K562 (cell line): ENCODE results near the gene ANKMY2. TPM values are rescaled to one million over a fixed set of nuclear protein-coding genes. Genes with fewer than 3 reads are reported as not detected.

Experiments
- CEBPB ChIP-seq: fragments of 450-650 bp; IDR thresholded peaks from 2 replicates; pipeline ENCODE4 v1.6.1; 2016; ENCODE audit warnings: missing genetic modification characterization, missing compliant biosample characterization
- CTBP1 ChIP-seq: fragments of 450-650 bp; IDR thresholded peaks from 2 replicates; pipeline ENCODE4 v1.6.1; 2016; ENCODE audit warnings: borderline replicate concordance
- DEAF1 ChIP-seq: fragments of 450-650 bp; formaldehyde crosslinking; IDR thresholded peaks from 2 replicates; pipeline ENCODE4 v1.4.0; 2020; ENCODE audit warnings: mild to moderate bottlenecking, moderate library complexity
- ETV1 ChIP-seq: fragments of 450-650 bp; conservative IDR thresholded peaks from 2 replicates; pipeline ENCODE4 v1.6.1; 2016; ENCODE audit warnings: missing genetic modification characterization, control low read depth, low read depth, missing compliant biosample characterization
- FOXK2 ChIP-seq, 2 experiments: fragments of 450-650 bp; IDR thresholded peaks in 1 of 2; conservative IDR thresholded peaks in 1 of 2; 2 replicates each; pipeline ENCODE4 v1.6.1; 2016; ENCODE audit warnings: low read depth in 2 of 2, mild to moderate bottlenecking in 1 of 2
- HIVEP1 ChIP-seq: fragments of 250-450 bp; sonication (Bioruptor Pico); IDR thresholded peaks from 2 replicates; pipeline ENCODE4 v1.4.0; 2020; ENCODE audit warnings: mild to moderate bottlenecking
- HSF4 ChIP-seq: fragments of 250-450 bp; sonication (Bioruptor Pico); IDR thresholded peaks from 2 replicates; pipeline ENCODE4 v2.1.2; 2022; ENCODE audit warnings: mild to moderate bottlenecking, moderate library complexity, borderline replicate concordance
- NR2F6 ChIP-seq: fragments of 450-650 bp; formaldehyde crosslinking; IDR thresholded peaks from 2 replicates; pipeline ENCODE4 v1.4.0; 2020; ENCODE audit warnings: mild to moderate bottlenecking
- PRPF4 ChIP-seq: fragments of 200-400 bp; formaldehyde crosslinking; IDR thresholded peaks from one replicate; pipeline ENCODE4 v1.6.1; 2017; ENCODE audit warnings: low read length, low read depth, mild to moderate bottlenecking; ENCODE audit not compliant: insufficient read depth, poor library complexity, severe bottlenecking
- RCOR1 ChIP-seq, 2 experiments: IDR thresholded peaks; 2 replicates each; pipeline ENCODE4 v1.6.1; 2012; ENCODE audit warnings: low read depth in 2 of 2, low read length in 2 of 2, borderline replicate concordance in 1 of 2, improper control_type of control experiment in 1 of 2
- RUNX1 ChIP-seq: sonication (generic); IDR thresholded peaks from 2 replicates; pipeline ENCODE4 v1.6.1; 2016; ENCODE audit warnings: antibody characterized with exemption, low read depth
- ZNF263 ChIP-seq: sonication (generic); formaldehyde crosslinking; IDR thresholded peaks from 2 replicates; pipeline ENCODE4 v1.8.0; 2022; ENCODE audit warnings: mild to moderate bottlenecking, missing genetic modification reagents, borderline replicate concordance
- polyA plus RNA-seq, 8 experiments: library from polyadenylated mRNA; depleted of rRNA in 4 of 8; stranded (reverse) in 5 of 8; unstranded in 3 of 8; fragments of >200 nt; fragmentation: Nextera tagmentation in 2 of 8; fragmentation: Illumina TruSeq in 1 of 8; extraction: Ambion mirVana in 2 of 8; extraction: Trizol in 1 of 8; gene quantifications; 2 replicates each; pipeline versions ENCODE4 v1.2.1 to v1.2.3, GENCODE V29; 2011 to 2014; ENCODE audit warnings: inconsistent platforms in 1 of 8, missing spikeins in 1 of 8
- total RNA-seq, 7 experiments: library from RNA; depleted of rRNA in 6 of 7; stranded (reverse); fragments of >200 nt in 6 of 7; fragmentation: Illumina TruSeq in 2 of 7; extraction: Trizol in 2 of 7; gene quantifications; 2 replicates each; pipeline versions ENCODE4 v1.2.1 to v1.2.3, GENCODE V29; 2011 to 2021; ENCODE audit warnings: low replicate concordance in 1 of 7
- TF ChIP-seq, protein P1 (sequence below), 2 experiments: fragments of 450-650 bp in 1 of 2; sonication (generic) in 1 of 2; formaldehyde crosslinking in 1 of 2; IDR thresholded peaks; 2 replicates each; pipeline versions ENCODE4 v1.7.1 to v1.9.0; 2016 to 2022; ENCODE audit warnings: inconsistent platforms in 1 of 2, mild to moderate bottlenecking in 1 of 2, missing genetic modification reagents in 1 of 2
- TF ChIP-seq, protein P2 (sequence below): fragments of 250-450 bp; sonication (Bioruptor Pico); IDR thresholded peaks from 2 replicates; pipeline ENCODE4 v1.5.0; 2021

The ANKMY2 gene
- total and polyA plus RNA-seq, 9 of the 15 experiments (the other 6 are each of a cell fraction or from before 2014, with no cell fraction given): 38.9 to 71.5 (median 48.8) TPM

- TF ChIP-seq DEAF1 (CRISPR knock-in tag): no peak
- peak; percentile 71; the same call in 1 of the 2 replicates for TF ChIP-seq HSF4 (CRISPR knock-in tag)
- TF ChIP-seq PRPF4: no peak
- TF ChIP-seq RUNX1: no peak
- no peak for TF ChIP-seq HIVEP1
- no peak for TF ChIP-seq NR2F6 (CRISPR knock-in tag)
- peak; percentile 100 for TF ChIP-seq CEBPB (tag)
- TF ChIP-seq RCOR1 (IDR thresholded peaks at IDR 0.05; ENCODE audit: borderline replicate concordance in 1 of 2, low read depth in 2 of 2, low read length in 2 of 2): peak in 1 of 2 experiments; percentile 84; a peak in 2 of 4 replicates
- TF ChIP-seq, protein P1, sequence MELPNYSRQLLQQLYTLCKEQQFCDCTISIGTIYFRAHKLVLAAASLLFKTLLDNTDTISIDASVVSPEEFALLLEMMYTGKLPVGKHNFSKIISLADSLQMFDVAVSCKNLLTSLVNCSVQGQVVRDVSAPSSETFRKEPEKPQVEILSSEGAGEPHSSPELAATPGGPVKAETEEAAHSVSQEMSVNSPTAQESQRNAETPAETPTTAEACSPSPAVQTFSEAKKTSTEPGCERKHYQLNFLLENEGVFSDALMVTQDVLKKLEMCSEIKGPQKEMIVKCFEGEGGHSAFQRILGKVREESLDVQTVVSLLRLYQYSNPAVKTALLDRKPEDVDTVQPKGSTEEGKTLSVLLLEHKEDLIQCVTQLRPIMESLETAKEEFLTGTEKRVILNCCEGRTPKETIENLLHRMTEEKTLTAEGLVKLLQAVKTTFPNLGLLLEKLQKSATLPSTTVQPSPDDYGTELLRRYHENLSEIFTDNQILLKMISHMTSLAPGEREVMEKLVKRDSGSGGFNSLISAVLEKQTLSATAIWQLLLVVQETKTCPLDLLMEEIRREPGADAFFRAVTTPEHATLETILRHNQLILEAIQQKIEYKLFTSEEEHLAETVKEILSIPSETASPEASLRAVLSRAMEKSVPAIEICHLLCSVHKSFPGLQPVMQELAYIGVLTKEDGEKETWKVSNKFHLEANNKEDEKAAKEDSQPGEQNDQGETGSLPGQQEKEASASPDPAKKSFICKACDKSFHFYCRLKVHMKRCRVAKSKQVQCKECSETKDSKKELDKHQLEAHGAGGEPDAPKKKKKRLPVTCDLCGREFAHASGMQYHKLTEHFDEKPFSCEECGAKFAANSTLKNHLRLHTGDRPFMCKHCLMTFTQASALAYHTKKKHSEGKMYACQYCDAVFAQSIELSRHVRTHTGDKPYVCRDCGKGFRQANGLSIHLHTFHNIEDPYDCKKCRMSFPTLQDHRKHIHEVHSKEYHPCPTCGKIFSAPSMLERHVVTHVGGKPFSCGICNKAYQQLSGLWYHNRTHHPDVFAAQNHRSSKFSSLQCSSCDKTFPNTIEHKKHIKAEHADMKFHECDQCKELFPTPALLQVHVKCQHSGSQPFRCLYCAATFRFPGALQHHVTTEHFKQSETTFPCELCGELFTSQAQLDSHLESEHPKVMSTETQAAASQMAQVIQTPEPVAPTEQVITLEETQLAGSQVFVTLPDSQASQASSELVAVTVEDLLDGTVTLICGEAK (IDR thresholded peaks at IDR 0.05): peak; percentile 70
- TF ChIP-seq, protein P1 (CRISPR knock-in tag; IDR thresholded peaks at IDR 0.05): no peak
- no peak for TF ChIP-seq FOXK2 (conservative IDR thresholded peaks at IDR 0.05 in 1 of 2, IDR thresholded peaks at IDR 0.05 in 1 of 2; ENCODE audit: low read depth in 2 of 2)
- no peak for TF ChIP-seq ZNF263 (CRISPR knock-in tag)
- TF ChIP-seq, protein P2, sequence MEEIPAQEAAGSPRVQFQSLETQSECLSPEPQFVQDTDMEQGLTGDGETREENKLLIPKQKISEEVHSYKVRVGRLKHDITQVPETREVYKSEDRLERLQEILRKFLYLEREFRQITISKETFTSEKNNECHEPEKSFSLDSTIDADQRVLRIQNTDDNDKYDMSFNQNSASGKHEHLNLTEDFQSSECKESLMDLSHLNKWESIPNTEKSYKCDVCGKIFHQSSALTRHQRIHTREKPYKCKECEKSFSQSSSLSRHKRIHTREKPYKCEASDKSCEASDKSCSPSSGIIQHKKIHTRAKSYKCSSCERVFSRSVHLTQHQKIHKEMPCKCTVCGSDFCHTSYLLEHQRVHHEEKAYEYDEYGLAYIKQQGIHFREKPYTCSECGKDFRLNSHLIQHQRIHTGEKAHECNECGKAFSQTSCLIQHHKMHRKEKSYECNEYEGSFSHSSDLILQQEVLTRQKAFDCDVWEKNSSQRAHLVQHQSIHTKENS (CRISPR knock-in tag): no peak
- TF ChIP-seq CTBP1: peak; percentile 80
- peak; percentile 46; the same call in 1 of the 2 replicates for TF ChIP-seq ETV1 (tag)
Measured at GRCh38 chr7:16668049-16668858, 22.7 kb upstream of the ANKMY2 start (continued).
